PC-9 (cell line): ENCODE results near the gene DOCK9. TPM values are rescaled to one million over a fixed set of nuclear protein-coding genes. Genes with fewer than 3 reads are reported as not detected.

ENCODE experiments used
- BruUV-seq: library from RNA; stranded (reverse); fragments of 400-500 nt; replicated peaks from 2 replicates; lab custom pipeline; 2021; lab: Mats Ljungman, UMichigan
- CTCF ChIA-PET: fragments of 300-600 bp; sonication (Branson Sonifier 250); formaldehyde crosslinking; loops from one replicate; lab custom pipeline; 2022; ENCODE audit warnings: antibody characterized with exemption; lab: Charles Lee
- POLR2A ChIA-PET: fragments of 300-600 bp; sonication (Branson Sonifier 250); formaldehyde crosslinking; loops from one replicate; lab custom pipeline; 2022; ENCODE audit warnings: antibody characterized with exemption; ENCODE audit not compliant: unreplicated experiment; lab: Charles Lee
- DNase-seq, 2 experiments: peaks; one replicate each; pipeline versions ENCODE4 v3.0.0 to v3.0.0-alpha.2; 2015 to 2022; ENCODE audit warnings: mixed read lengths in 1 of 2
- H2AFZ ChIP-seq: fragments of 200-600 bp; sonication (generic); 2 replicates; pipeline ENCODE4 v1.8.1; 2017; ENCODE audit warnings: antibody characterized with exemption
- H3F3A ChIP-seq: fragments of 200-600 bp; sonication (generic); 2 replicates; pipeline ENCODE4 v1.8.1; 2017; ENCODE audit warnings: antibody characterized with exemption, mild to moderate bottlenecking, low read depth; ENCODE audit not compliant: insufficient read depth
- H3K27ac ChIP-seq: fragments of 200-600 bp; sonication (generic); 2 replicates; pipeline ENCODE4 v1.6.1; 2016; ENCODE audit warnings: mixed run types
- H3K27me3 ChIP-seq: fragments of 200-600 bp; sonication (generic); 2 replicates; pipeline ENCODE4 v1.6.1; 2016; ENCODE audit warnings: low read depth, mixed run types; ENCODE audit not compliant: insufficient read depth
- H3K36me3 ChIP-seq: fragments of 200-600 bp; sonication (generic); 2 replicates; pipeline ENCODE4 v1.6.1; 2016; ENCODE audit warnings: low read depth, mixed run types
- H3K4me1 ChIP-seq: fragments of 200-600 bp; sonication (generic); replicated peaks from 2 replicates; pipeline ENCODE4 v1.6.1; 2016; ENCODE audit warnings: mixed run types; ENCODE audit not compliant: insufficient read depth
- H3K4me2 ChIP-seq: fragments of 200-600 bp; sonication (generic); 2 replicates; pipeline ENCODE4 v1.6.1; 2017; ENCODE audit warnings: mixed run types
- H3K4me3 ChIP-seq: fragments of 200-600 bp; sonication (generic); 2 replicates; pipeline ENCODE4 v1.6.1; 2016; ENCODE audit warnings: mixed run types
- H3K79me2 ChIP-seq: fragments of 200-600 bp; sonication (generic); 2 replicates; pipeline ENCODE4 v1.6.1; 2017; ENCODE audit warnings: low read depth, mixed run types
- H3K9me2 ChIP-seq: fragments of 200-600 bp; sonication (generic); 2 replicates; pipeline ENCODE4 v1.8.1; 2017; ENCODE audit warnings: mild to moderate bottlenecking; ENCODE audit not compliant: insufficient read depth
- H3K9me3 ChIP-seq: fragments of 200-600 bp; sonication (generic); 2 replicates; pipeline ENCODE4 v1.8.1; 2016; ENCODE audit warnings: low read depth; ENCODE audit not compliant: insufficient read depth
- H4K20me1 ChIP-seq: fragments of 200-600 bp; sonication (generic); 2 replicates; pipeline ENCODE4 v1.8.1; 2017; ENCODE audit not compliant: insufficient read depth
- CTCF ChIP-seq: fragments of 200-600 bp; sonication (generic); conservative IDR thresholded peaks from 2 replicates; pipeline ENCODE4 v1.6.1; 2017; ENCODE audit warnings: mixed run types, antibody characterized with exemption, mild to moderate bottlenecking, moderate library complexity
- EZH2 ChIP-seq: fragments of 200-600 bp; sonication (generic); IDR thresholded peaks from 2 replicates; pipeline ENCODE4 v1.8.0; 2017; ENCODE audit warnings: antibody characterized with exemption, low read depth
- intact Hi-C: fragments of 100-400 bp; cut with micrococcal nuclease; formaldehyde crosslinking; loops from one replicate; pipeline ENCODE4 v1.10.0; 2022; ENCODE audit not compliant: unreplicated experiment
- total RNA-seq: library from RNA; stranded (reverse); gene quantifications from 2 replicates; pipeline ENCODE4 v1.2.3, GENCODE V29; 2021

Gene DOCK9
- total RNA-seq, 1 experiment from 2014 or later, result 69.5 TPM

GRCh38 chr13:98888890-98889279 is 89.0 kb downstream of the DOCK9 start:
- no peak overlapping the region for H3K27ac ChIP-seq
- no peaks in the 10 kb centered on the region for H3K9me2 ChIP-seq
- H3K9me3 ChIP-seq, result no peaks in the 10 kb centered on the region
- ChIA-PET CTCF (interaction anchor here (1.5 kb wide), 1 partner anchor 200 kb away, joined by 5 read pairs; no protein-coding TSS in a partner anchor), POLR2A (no interaction called here)
- intact Hi-C loops, result no loop called here
- no peak overlapping the region for H3K4me2 ChIP-seq
- no TSS peak for BruUV-seq
- peaks cover 23% of the 10 kb centered on the region for H3K36me3 ChIP-seq
- DNase-seq, result no peak
- no peak for TF ChIP-seq CTCF
- TF ChIP-seq EZH2, result no peak
- H3K27me3 ChIP-seq, result no peaks in the 10 kb centered on the region
- H3K4me1 ChIP-seq, result peaks cover 17% of the 10 kb centered on the region
- peaks cover 15% of the 10 kb centered on the region for H3F3A ChIP-seq
- H2AFZ ChIP-seq, result no peak overlapping the region
- no peak overlapping the region for H3K4me3 ChIP-seq
- no peaks in the 10 kb centered on the region; the same call in 1 of the 2 replicates for H4K20me1 ChIP-seq
- H3K79me2 ChIP-seq, result no peaks in the 10 kb centered on the region

DNA sequence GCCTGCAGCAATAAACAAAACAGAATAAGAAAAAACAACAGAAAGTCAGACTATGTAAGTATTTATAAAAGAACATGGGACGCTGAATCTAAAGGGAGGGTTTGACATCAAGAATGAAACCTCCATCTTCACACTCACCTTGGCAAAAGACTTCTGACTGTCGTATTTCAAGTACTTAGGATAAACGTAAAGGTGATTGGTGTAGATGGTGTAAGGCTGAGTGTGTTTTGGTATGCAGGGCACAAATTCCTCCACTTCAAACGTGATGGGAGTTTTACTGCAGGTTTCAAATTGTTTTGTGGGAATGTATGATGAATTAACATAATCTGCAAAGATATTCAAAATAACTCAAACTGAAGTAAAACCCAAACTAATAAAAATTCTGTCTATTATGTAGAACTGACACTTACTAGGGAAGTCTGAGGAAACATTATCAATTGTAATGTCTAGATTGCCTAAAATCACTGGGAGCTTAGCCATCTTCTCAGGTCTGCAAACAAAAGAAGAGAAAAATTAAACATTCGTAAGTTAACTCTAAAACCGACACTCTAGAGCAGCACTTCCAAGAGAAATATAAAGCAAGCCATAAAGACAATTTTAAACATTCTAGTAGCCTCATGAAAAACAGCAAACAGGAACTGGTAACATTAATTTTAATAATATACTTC is 89.5 kb downstream of the DOCK9 start:
- H3K27ac ChIP-seq, result no peak overlapping the region
- H3K9me3 ChIP-seq, result no peaks in the 10 kb centered on the region
- no peaks in the 10 kb centered on the region; the same call in 1 of the 2 replicates for H4K20me1 ChIP-seq
- intact Hi-C loops, result no loop called here
- H3K27me3 ChIP-seq, result no peaks in the 10 kb centered on the region
- H3F3A ChIP-seq, result peaks cover 15% of the 10 kb centered on the region
- ChIA-PET CTCF (no interaction called here), POLR2A (no interaction called here)
- no TSS peak for BruUV-seq
- TF ChIP-seq EZH2, result no peak
- no peak for TF ChIP-seq CTCF
- no peak overlapping the region for H2AFZ ChIP-seq
- no peaks in the 10 kb centered on the region for H3K79me2 ChIP-seq
- peaks cover 27% of the 10 kb centered on the region for H3K36me3 ChIP-seq
- H3K9me2 ChIP-seq, result no peaks in the 10 kb centered on the region
- no peak overlapping the region for H3K4me2 ChIP-seq
- no peak overlapping the region for H3K4me3 ChIP-seq
- no peak for DNase-seq
- H3K4me1 ChIP-seq, result peaks cover 17% of the 10 kb centered on the region

DNA sequence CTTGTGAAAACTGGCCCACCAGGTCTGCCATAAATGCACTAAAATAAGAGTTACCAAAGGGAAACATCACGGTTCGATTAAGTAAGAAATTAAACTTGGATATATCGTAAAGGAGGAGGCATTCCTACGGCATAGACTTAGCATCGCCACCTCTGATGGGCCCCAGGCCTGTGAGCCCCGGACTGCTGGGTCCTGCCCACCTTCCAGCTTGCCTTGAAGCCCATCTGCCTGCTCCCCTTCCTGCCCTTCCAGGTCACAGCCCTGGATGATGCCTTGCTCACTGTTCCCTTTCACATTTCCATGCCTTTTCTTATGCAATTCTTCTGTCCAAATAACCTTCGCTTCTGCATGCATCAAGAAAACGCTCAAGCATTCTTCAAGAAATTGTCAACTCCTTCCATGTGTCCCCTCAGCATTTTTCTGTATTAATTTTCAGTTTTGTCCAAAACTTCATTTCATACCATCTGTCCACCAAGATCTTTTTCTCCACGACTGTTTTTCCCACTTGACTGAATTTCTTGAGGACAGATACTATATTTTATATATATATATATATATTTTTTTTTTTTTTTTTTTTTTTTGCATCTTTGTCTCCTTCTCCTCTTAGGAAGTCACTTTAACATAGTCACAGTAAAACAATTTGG is 91.2 kb downstream of the DOCK9 start:
- Histone ChIP-seq H3K27ac (no peak overlapping the region), H2AFZ (no peak overlapping the region), H3K9me3 (no peaks in the 10 kb centered on the region), H3K4me1 (peaks cover 17% of the 10 kb centered on the region), H3K4me2 (no peak overlapping the region), H3F3A (peaks cover 15% of the 10 kb centered on the region), H3K9me2 (no peaks in the 10 kb centered on the region), H3K27me3 (no peaks in the 10 kb centered on the region), H3K36me3 (peaks cover 29% of the 10 kb centered on the region), H3K4me3 (no peak overlapping the region), H3K79me2 (no peaks in the 10 kb centered on the region), H4K20me1 (no peaks in the 10 kb centered on the region; the same call in 1 of the 2 replicates)
- no peak for TF ChIP-seq CTCF
- no peak for TF ChIP-seq EZH2
- CTCF ChIA-PET, result no interaction called here
- no TSS peak for BruUV-seq
- intact Hi-C loops, result no loop called here
- no peak for DNase-seq
- POLR2A ChIA-PET, result no interaction called here
